Measurements from ENCODE around the gene RPGRIP1L. TPM values are rescaled to one million over a fixed set of nuclear protein-coding genes. Genes with fewer than 3 reads are reported as not detected.

RPGRIP1L gene
- total RNA-seq (2021; ENCODE audit: unreplicated experiment) (10.3 TPM), Bru-seq, nascent RNA (percentile 53 among the genes with signal in this experiment), BruChase-seq, experiment 1, labeled RNA remaining after a 6-hour chase (percentile 53 among the genes with signal in this experiment), BruChase-seq, experiment 2, labeled RNA remaining after a 2-hour chase (percentile 50 among the genes with signal in this experiment)
- 1.8 and 3.0 TPM in 2 replicates for polyA plus RNA-seq (2012)
- long read RNA-seq, full-length matches to known transcripts, result 5 of 13 reads
- long read RNA-seq, partial matches to known transcripts, result 5 of 13 reads
- long read RNA-seq, other reads (novel, unspliced or antisense), result 3 of 13 reads

GRCh38 chr16:53703590-53704444, at the start of gene RPGRIP1L, which contains the start of gene FTO:
RPGRIP1L (minus strand) TSS chr16:53703859; CDS start chr16:53700723, 3,136 bp downstream.
FTO (plus strand) TSS chr16:53704156.
- no peaks in the 10 kb centered on the region for H3K9me2 ChIP-seq (ENCODE audit: insufficient read depth)
- BruUV-seq (replicated peaks), result no TSS peak
- ChIA-PET RAD21 (ENCODE audit: low non-redundant PET in 1 of 2, low total read pairs in 2 of 2, uncharacterized antibody in 2 of 2, unreplicated experiment in 2 of 2) (no interaction called here), POLR2A (no interaction called here), CTCF (interaction anchor here (1.1 to 1.4 kb wide), 2 partner anchors 40 to 154 kb away, joined by 5 to 8 read pairs; no protein-coding TSS in a partner anchor)
- peaks cover 33% of the 10 kb centered on the region for H3K79me2 ChIP-seq (ENCODE audit: insufficient read depth, low read length)
- H3K27me3 ChIP-seq (ENCODE audit: insufficient read depth, low read length), result no peaks in the 10 kb centered on the region
- H3K4me3 ChIP-seq (replicated peaks in 1 of 2; ENCODE audit: low read depth in 1 of 2, low read length in 2 of 2), result peak within 1 kb of the TSS; percentile 80 to 93
- no peak within 1 kb of the TSS for H3K27ac ChIP-seq (ENCODE audit: low read depth, low read length)
- no peaks in the 10 kb centered on the region for H4K20me1 ChIP-seq (ENCODE audit: insufficient read depth)
- H3K9me3 ChIP-seq (ENCODE audit: control insufficient read depth in 1 of 2, insufficient read depth in 1 of 2, low read depth in 1 of 2, low read length in 2 of 2), result no peaks in the 10 kb centered on the region
- intact Hi-C loops (cut with micrococcal nuclease), result no loop called here
- H3K36me3 ChIP-seq (ENCODE audit: control insufficient read depth in 1 of 2, insufficient read depth in 2 of 2, low read length in 2 of 2), result no peaks in the 10 kb centered on the region
- H3K9ac ChIP-seq (ENCODE audit: low read length), result peak within 1 kb of the TSS; percentile 67
- ATAC-seq (peak; percentile 98), DNase-seq (ENCODE audit: low read depth, low spot score) (peak; percentile 98)
- no peak within 1 kb of the TSS for H2AFZ ChIP-seq (ENCODE audit: low read depth, low read length, poor library complexity, severe bottlenecking)
- H3K4me1 ChIP-seq (ENCODE audit: control insufficient read depth in 1 of 2, insufficient read depth in 2 of 2, low read length in 2 of 2), result peaks cover 0 to 15% of the 10 kb centered on the region in 2 experiments; a peak in 2 of 4 replicates
- peak within 1 kb of the TSS; percentile 93 for H3K4me2 ChIP-seq (ENCODE audit: low read length)
- TF ChIP-seq SRF (IDR thresholded peaks at IDR 0.05; ENCODE audit: low read depth) (no peak), EZH2phosphoT487 (IDR thresholded peaks at IDR 0.05; ENCODE audit: borderline replicate concordance) (no peak), SP1 (IDR thresholded peaks at IDR 0.05; ENCODE audit: low read depth) (peak; percentile 67), ELF1 (IDR thresholded peaks at IDR 0.05; ENCODE audit: borderline replicate concordance, low read depth) (no peak; the same call in 1 of the 2 replicates), EGR1 (IDR thresholded peaks at IDR 0.05; ENCODE audit: low read depth) (peak; percentile 52; the same call in 1 of the 2 replicates), SIN3A (IDR thresholded peaks at IDR 0.05; ENCODE audit: low read depth) (peak; percentile 84), YY1 (IDR thresholded peaks at IDR 0.05; ENCODE audit: extremely low read depth, insufficient replicate concordance, low read depth, low read length) (peak; percentile 98), POLR2AphosphoS5 (IDR thresholded peaks at IDR 0.05; ENCODE audit: low read depth, low read length) (peak; percentile 36), JUND (IDR thresholded peaks at IDR 0.05) (no peak), TCF7L2 (IDR thresholded peaks at IDR 0.05; ENCODE audit: borderline replicate concordance, extremely low read depth, insufficient read depth, insufficient read length) (peak; percentile 15), RAD21 (IDR thresholded peaks at IDR 0.05; ENCODE audit: low read depth) (no peak), EZH2 (IDR thresholded peaks at IDR 0.05) (no peak), CBX3 (IDR thresholded peaks at IDR 0.05; ENCODE audit: low read depth) (no peak), REST (IDR thresholded peaks at IDR 0.05; ENCODE audit: low read depth) (no peak), ZNF274 (IDR thresholded peaks at IDR 0.05; ENCODE audit: low read depth, low read length) (no peak), FOSL1 (IDR thresholded peaks at IDR 0.05; ENCODE audit: low read depth) (no peak), CEBPB (IDR thresholded peaks at IDR 0.05; ENCODE audit: low read depth) (no peak), ZFX (IDR thresholded peaks at IDR 0.05) (peak; percentile 82)
- TF ChIP-seq, protein P1, sequence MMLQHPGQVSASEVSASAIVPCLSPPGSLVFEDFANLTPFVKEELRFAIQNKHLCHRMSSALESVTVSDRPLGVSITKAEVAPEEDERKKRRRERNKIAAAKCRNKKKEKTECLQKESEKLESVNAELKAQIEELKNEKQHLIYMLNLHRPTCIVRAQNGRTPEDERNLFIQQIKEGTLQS (IDR thresholded peaks at IDR 0.05), result no peak
- TF ChIP-seq, protein P2, sequence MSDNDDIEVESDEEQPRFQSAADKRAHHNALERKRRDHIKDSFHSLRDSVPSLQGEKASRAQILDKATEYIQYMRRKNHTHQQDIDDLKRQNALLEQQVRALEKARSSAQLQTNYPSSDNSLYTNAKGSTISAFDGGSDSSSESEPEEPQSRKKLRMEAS (IDR thresholded peaks at IDR 0.05), result peak; percentile 85
- TF ChIP-seq, protein P3, sequence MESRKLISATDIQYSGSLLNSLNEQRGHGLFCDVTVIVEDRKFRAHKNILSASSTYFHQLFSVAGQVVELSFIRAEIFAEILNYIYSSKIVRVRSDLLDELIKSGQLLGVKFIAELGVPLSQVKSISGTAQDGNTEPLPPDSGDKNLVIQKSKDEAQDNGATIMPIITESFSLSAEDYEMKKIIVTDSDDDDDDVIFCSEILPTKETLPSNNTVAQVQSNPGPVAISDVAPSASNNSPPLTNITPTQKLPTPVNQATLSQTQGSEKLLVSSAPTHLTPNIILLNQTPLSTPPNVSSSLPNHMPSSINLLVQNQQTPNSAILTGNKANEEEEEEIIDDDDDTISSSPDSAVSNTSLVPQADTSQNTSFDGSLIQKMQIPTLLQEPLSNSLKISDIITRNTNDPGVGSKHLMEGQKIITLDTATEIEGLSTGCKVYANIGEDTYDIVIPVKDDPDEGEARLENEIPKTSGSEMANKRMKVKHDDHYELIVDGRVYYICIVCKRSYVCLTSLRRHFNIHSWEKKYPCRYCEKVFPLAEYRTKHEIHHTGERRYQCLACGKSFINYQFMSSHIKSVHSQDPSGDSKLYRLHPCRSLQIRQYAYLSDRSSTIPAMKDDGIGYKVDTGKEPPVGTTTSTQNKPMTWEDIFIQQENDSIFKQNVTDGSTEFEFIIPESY (IDR thresholded peaks at IDR 0.05; ENCODE audit: extremely low read depth, insufficient replicate concordance, low read length), result peak; percentile 92

Measured in HCT116 (cell line).